NCI-H2227 (cell line): Measurements from ENCODE around the gene AGAP3.

ENCODE experiments used
- DNase-seq: peaks from one replicate; lab custom pipeline; 2025; ENCODE audit not compliant: unreplicated experiment; lab: John Stamatoyannopoulos, UW

The AGAP3 gene

GRCh38 chr7:151073990-151074389, 12.3 kb upstream of the AGAP3 start:
- no peak for DNase-seq

DNA sequence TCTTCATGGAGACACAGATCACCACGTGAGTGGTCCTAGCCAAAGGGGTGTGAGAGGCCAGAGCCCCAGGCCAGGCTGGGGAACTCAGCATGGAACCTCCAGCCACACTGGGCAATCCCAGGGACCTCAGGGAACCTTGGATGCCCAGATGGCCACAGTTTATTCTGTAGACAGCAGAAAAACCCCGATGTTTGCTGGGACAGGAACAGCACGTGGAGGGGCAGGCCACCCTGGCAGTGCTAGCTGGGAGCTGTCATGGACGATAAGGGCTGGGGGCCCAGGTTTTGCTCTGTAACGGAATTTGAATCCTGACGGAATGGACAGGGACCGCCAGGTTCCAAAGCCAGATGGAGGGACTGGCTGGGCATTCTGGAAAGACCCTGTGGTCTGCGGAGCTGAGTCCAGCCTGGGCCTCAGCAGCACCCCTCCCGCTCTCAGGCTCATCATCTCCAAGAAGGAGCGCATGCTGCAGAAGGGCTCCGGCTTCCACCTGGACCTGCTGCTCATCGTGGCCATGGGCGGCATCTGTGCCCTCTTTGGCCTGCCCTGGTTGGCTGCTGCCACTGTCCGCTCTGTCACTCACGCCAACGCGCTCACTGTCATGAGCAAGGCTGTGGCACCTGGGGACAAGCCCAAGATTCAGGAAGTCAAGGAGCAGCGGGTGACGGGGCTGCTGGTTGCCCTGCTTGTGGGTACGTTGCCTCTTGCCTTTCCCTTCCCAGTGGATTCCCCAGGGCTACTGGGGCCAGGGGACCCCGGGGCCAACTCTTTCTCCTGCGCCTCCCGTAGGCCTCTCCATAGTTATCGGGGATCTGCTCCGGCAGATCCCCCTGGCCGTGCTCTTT, 11.2 kb upstream of the AGAP3 start:
- DNase-seq: no peak

DNA sequence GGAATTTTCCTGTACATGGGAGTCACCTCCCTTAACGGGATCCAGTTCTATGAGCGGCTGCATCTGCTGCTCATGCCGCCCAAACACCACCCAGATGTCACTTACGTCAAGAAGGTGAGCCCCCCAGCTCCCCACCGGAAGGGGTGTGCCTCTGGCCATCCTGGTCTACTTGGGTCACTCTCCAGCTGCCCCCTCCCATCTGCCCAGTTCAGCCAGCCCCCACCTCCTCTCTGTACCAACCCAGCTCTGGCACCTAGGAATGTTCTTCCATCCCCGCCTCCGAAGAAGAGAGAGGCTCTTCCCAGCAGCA, 10.7 kb upstream of the AGAP3 start:
- no peak for DNase-seq

- no peak for DNase-seq
Measured at GRCh38 chr7:151075978-151076426, 10.3 kb upstream of the AGAP3 start.

DNA sequence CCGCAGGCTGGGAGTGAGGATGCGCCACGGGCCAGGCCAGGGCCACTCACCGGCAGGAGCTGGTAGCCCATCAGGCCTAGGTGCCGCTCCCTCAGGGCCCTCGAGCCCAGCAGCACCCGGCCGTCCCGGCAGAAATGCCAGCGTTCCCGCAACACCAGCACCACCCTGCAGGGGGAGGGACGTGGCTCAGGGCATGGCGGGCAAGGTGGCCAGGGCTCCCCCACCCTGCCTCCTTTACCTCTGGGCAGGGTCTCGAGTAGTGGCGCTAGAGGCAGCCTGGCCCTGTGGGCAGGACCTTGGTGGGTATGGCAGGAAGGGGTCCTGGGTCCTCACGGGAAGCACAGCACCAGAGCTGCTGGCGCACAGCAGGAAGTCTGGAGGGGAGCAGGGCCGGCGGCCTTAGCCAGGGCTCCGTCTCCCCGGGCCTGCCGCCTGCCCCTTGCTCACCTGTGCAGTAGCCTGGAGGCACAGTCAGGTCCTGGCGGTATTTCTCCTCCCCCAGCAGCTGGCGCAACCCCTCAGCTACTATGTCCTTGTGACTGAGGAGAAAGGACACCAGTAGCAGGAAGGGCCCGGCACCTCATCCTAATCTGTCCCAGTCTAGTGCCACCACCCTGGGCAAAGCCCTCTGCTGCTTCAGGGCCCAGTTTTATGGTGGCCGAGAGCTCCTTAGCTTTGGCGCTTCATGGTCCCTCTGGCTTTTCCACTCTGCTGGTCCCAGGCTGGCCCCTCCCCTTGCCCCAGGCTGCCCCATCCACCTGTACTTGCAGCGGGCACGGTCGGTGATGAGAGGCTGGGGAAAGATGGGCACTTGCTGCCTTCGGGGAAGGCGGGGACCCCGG, 9.2 kb upstream of the AGAP3 start:
- DNase-seq: no peak

- DNase-seq: no peak
Measured at GRCh38 chr7:151077705-151078232, 8.5 kb upstream of the AGAP3 start.

DNA sequence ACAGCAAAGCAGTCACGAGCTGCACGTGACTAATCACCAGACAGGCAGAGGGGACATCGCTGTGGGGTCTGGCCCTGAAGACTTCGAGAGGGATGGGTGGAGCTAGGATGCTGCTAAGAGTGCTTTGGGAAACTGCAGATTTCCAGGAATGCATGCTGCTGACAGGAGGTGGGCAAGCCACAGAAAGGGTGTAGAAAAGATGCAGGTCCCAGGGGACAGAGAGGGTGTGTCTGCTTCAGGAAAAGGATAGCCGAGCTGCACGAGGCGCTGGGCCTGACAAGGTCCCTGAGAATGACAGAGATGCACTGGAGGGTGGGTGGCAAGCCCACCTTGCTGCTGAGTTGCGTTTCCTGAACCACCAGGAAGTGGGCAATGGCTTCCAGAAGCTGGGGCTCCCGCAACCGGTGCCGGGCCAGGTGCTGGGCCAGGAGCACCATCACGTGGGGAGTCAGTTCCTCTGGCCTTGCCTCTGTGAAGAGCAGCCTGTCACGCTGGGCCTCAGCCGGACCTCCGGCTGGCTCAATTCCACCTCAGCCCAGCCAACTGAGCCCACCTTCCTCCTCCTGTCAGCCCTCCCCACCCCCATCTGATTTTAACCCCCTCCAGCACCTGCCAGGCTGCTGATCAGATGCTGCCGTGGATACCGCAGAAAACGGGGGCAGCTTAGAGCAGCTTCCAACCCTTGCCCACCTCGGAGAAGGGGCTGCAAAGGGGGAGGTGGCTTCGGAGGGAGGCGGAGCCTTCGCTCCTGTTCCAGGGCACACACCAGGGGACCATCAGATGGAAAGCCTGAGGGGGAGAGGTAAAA, 7.8 kb upstream of the AGAP3 start:
- DNase-seq: peak; percentile 52

- no peak for DNase-seq
Measured at GRCh38 chr7:151079199-151079910, 6.9 kb upstream of the AGAP3 start.

- DNase-seq: peak; percentile 60
Measured at GRCh38 chr7:151080067-151080521, 6.2 kb upstream of the AGAP3 start.

DNA sequence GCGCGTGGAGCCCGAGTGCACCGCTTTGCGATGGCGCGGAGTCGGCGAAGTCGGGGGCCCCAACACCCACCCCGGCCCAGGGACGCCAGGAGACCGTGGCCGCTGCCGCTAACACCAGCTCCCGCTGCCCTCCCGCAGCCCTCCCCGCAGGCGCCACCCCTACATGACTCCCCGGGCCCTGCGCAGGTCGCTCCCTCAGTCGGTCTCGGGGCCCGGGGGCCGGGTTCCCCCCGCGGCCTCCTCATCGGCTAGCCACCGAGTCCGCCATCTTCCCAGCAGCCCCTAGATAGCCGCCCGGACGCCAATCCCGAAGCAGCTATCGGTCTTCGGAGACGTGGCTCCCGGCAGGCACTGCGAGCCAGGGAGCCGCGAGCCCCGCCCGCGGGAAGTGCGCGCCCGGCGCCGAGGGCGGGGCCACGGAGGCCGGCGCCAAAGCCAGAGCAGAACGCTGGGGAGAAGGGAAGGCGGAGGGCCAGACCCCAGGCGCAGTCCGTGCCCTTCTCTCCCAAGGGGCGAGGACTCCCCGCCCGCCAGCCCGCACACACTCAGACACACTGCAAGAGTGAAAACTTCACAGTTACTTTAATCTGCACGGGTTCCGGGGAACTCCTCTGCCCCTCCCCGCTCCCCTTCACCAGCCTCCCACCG, 5.6 kb upstream of the AGAP3 start, which contains the start of gene FASTK:
FASTK (minus strand) TSS at position 288 of the 648 bp plus-strand sequence; CDS start at position 245, 43 bp downstream.
- DNase-seq: peak; percentile 97

GRCh38 chr7:151081170-151082101, 4.8 kb upstream of the AGAP3 start:
- DNase-seq: peak; percentile 62

DNA sequence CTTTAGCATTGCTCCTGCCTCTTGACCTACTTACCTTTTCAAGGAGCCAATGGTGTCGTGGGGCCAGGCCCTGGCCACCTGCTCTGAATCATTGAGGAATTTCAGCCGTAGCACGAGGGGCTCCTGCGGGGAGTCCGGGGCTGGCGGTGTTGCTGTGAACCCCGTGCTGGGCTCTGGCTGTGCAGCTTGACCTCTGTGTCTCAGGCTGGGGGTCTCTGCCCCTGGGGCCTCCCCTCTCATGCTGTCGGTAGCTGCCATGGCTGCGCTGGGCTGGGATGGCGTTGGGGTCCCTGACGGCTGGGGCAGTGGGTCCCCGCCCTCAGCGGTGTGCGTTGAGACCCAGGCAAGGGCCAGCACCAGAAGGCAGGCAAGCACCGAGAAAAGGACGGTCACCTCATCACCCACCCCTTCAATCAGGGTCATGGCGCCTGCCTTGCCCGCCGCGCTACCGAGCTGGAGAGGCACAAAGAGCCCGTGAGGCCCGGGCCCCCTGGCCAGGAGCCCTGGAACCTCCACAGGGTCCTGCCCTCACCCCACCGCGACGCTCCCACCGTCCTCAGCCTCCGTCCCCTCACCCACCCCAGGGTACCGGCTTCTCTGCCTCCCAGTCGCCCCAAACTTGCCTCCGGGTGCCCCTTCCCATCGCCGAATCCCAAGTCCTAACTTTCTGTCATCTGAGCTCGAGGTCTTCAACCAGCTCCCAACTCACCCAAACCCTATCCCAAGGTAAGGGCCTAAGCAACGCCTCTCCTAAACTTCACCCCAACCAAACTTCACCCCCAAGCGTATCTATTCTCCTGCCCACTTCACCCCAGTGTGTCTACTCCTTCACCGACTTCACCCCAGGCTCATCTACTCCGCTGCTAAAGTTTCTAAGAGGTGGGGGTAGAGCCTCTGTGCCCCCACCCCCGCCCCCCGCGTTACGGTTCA, 3.9 kb upstream of the AGAP3 start:
- DNase-seq: peak; percentile 48

GRCh38 chr7:151083071-151083823, 3.0 kb upstream of the AGAP3 start, which contains the start of gene TMUB1:
TMUB1 (minus strand) TSS chr7:151083493; CDS start chr7:151082563, 930 bp downstream.
- DNase-seq: peak; percentile 86

- DNase-seq: no peak
Measured at GRCh38 chr7:151083824-151084160, 2.5 kb upstream of the AGAP3 start.

DNA sequence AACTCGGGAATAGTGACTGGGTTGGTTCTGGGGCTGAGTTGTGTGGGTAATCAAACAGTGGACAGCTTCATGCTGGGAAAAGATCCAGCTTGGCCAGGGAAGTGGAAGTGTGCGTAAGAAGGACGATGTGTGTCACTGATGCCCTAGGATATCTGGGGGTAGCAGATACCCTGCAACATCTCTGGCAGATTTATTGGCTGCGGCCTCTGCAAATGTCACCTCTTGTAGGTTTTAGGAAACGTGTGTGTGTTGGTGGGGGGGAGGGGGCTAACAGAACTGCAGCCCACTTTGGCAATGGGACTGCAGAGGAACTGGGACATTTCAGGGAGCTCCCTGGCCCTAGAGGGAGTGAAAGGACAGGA, 965 bp upstream of the AGAP3 start:
- DNase-seq: no peak

DNA sequence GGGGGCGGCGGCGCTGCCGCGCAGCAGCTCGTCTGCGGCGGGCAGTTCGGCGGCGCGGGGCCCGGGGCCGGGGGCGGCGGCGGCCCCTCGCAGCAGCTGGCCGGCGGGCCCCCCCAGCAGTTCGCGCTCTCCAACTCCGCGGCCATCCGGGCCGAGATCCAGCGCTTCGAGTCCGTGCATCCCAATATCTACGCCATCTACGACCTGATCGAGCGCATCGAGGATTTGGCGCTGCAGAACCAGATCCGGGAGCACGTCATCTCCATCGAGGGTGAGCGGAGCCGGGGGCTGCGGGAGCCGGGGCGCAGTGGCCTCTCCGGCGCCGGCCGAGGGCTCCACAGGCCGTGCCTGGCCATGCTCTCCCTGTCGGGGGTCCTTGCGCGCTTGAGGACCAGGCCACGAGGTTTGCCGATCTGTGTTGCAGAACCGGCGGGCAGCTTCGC, 548 bp downstream of the AGAP3 start:
- DNase-seq: peak; percentile 55
